ENCODE results near the gene ATP6V0C.

Gene ATP6V0C

DNA sequence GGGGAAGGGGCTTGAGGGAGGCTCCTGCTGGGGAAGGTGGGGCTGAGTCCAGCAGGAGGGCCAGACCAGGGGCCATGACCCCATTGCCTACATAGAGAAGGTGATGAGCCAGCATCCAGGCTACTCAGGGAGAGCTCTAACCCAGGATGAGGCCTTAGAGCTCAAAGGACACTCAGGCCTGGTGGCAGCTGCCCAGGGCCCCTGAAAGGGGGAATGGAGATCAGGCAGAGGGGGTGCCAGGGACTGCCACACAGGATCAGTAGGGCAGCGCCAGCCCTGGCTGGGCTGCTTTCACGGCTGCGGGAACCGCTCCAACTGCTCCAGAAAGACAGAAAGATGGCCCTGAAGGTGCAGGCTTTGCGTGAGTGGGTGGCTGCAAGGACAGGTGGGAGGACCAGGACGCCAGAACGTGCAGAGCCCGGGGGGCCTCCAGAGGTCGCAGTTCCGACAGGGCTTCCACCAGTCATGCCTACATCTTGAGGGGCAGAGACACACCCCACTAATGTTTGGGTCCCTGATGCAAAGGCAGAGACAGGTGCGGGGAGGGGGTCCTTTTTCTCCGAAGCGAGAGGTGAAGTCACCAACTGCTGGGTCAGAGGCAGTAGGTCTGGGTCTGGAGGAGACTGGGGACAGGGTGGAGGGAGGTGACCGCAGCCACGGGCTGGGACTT, 882 bp upstream of the ATP6V0C start:
- DNase-seq: no peak

DNA sequence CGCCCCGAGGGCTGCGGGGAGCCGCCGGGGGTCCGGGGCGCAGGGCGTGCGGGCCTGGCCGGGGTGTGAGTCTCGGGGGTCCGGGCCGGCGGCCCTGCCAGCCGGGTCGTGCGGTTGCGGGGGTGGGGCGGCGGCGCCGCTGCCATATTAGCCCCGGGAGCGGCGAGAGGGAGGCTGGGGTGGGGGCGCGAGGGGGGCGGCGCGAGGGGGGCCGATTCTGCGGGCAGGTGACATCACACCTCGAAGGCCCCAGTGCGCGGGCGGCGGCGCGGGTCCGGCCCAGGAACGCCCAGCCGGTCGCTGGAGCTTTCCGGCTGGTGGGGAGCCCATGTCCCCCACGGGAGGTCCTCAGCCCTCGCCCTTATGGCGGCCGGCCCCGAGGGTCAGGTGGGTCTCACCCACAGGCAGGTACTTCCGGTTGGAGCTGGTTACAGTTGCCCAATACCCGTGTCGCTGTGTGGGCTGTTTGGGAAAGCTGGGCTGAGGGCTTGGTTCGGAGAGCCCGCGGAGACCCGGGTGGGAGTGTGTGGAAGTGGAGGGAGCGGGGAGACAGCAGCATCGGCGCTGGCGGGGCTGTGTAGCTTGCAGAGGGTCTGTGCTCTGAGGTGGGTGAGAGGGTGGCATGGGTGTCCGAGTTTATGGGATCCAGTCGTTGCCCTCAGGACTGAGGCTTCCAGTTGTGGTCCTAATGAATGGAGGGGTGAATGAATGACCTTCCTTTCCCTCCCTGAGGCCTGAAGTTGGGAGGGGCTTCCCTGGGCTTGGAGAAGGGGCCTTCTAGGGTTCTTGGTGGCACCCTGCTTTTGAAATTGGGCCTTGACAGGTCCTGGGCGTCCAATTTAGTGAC, 804 bp downstream of the ATP6V0C start:
- no peak for DNase-seq

DNA sequence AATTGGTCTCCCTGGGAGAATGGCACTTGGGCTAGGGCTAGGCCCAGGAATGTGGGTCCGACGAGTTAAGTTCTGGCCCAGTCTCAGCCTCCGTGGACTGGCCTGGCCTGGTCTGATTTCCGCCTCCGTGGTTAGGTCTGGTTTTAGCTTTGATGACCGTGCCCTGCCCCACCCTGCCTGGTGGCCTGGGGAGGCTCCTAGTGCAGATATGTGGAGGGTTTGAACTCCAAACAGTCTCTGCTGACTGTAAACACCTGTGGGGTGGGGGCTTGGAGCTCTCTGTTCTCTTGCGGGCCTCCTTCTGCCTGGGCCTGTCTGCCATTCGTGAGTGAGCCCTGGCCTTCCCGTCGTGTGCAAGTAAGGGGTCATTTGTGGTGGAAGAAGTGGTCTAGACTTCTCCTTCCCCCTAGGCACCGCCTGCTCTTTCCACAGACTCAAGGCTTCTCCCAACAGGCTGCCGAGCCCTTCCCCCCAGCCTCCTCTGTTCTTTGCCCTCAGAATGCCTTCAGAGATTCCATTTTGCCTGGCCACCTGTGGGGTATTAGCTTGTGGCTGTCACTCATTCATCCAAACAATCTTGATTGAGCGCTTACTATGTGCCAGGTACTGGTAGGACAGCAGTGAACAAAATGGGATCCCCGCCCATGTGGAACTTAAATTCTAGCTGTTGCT, 1.6 kb downstream of the ATP6V0C start:
- DNase-seq: no peak

DNA sequence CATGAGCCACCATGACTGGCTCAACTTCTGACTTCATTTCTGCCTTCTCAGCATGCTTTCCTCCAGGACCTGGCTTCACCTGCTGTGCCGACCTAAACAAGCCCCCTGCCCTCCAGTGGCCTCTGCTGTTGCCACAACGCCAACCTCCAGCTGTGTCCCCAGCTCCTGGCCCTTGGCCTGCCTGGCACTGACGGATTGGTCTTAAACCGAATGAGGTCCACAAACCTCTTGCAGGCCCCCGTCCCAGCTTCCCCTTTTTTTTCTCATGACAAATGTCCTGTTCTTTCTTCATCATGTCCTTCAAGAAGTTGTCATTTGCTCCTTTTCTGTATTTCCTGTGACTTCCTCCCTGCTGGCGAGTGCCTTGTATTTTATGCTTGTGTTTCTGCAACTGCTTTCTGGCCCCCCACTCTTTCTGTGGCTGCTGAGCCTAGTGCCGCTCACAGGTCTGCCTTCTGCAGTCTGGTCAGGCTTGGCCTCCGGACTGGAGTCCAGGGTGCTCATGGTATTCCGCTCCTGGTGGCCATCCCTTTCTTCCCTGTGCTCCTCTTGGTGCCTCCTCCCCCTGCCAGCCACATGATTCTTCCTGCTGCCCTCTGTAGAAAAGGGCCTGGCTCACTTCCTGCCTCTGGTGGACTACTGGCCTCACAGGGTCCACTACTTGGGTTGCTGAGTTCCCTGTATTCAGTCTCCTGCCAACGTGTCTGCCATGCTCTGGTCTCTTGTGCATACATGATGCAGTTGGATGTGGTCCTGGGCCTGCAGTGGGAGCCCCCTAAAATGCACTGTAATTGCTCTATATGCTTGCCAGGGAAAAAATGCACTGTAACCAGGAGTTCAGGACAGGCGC, 2.9 kb downstream of the ATP6V0C start:
- DNase-seq: no peak

DNA sequence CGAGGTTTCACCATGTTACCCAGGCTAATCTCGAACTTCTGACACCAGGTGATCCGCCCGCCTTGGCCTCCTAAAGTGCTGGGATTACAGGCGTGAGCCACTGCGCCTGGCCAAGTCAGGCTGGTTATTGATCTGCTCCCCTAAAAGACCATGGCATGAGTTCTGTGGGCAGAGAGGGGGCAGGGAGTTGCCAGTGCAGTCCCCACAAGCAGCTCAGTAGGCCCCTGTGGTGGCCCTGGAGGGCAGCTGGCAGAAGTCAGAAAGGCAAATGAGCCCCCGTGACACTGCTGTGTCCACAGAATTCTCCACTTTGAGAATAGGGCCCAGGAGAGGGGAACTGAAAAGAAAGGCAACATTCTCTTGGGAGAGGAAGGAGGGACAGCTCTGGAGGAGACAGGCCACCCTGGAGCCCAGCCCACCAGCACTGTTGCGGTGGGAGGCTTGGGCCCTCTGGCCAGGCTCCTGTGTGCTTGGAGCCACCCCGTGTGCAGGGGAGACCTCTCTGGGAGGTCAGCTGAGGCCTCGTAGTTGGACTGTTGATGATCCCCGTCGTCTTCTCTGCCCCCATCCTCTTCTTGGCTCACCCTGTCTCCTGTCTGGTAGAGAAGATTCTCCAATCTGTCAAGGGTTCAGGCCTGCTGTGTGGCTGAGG, 4.3 kb downstream of the ATP6V0C start:
- no peak for DNase-seq

DNA sequence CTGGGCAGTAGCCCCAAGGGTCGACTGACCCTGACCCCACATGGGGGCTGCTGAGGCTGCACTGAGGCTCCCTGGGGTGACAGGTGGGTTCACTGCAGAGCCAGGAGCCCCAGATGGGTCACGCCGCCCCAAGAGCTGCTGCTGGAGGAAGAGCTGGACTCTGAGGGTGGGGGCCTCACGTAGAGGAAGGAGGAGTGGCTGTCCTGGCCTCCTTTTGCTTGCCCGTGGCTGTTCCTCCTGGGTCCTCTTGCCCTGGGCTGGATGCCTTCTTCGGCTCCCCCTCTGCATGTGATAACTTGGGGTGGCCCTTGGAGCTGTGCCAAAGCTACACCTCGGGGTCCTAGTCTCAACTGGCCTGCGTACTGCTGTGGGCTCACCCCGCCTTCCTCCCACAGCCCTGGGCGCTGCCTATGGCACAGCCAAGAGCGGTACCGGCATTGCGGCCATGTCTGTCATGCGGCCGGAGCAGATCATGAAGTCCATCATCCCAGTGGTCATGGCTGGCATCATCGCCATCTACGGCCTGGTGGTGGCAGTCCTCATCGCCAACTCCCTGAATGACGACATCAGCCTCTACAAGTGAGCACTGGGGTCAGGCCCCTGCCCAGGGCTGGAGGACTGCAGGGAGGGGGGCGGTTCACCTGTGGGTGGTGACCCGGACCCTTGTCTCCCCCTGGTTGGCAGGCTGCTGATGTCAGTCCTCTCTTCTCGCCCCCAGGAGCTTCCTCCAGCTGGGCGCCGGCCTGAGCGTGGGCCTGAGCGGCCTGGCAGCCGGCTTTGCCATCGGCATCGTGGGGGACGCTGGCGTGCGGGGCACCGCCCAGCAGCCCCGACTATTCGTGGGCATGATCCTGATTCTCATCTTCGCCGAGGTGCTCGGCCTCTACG, 5.3 kb downstream of the ATP6V0C start:
- no peak for DNase-seq

DNA sequence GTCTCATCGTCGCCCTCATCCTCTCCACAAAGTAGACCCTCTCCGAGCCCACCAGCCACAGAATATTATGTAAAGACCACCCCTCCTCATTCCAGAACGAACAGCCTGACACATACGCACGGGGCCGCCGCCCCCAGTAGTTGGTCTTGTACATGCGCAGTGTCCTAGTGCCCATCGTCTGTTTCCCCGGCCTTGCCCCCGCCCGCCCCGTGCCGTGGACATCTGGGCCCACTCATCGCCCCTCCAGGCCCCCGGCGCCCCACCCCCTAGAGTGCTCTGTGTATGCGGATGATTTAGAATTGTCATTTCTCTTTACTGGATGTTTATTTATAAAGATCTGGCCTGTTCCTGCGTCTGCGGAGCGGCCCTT, 5.9 kb downstream of the ATP6V0C start:
- DNase-seq: no peak

DNA sequence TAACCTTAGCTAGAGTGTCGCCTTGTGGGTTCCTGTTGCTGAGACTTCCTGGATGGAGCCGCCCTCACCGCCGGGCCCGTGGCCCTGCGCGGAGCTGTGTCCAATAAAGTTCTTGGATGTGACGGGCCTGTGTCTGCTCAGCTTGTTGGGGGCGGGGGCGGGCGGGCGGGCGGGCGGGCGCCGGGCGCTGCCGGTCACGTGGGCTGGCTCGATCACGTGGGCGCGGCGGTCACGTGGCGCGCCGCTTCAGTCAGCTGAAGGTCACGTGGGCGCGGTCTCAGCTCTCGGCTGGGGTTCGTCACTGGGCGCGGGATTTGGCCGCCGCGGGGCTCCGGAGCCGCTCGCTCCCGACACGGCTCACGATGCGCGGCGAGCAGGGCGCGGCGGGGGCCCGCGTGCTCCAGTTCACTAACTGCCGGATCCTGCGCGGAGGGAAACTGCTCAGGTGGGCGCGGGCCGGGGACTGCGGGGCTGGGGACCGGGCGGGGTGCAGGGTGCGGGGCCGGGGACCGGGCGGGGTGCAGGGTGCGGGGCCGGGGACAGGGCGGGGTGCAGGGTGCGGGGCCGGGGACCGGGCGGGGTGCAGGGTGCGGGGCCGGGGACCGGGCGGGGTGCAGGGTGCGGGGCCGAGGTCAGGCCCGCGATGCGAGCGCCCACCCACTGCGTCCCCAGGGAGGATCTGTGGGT, 6.5 kb downstream of the ATP6V0C start, which contains the start of gene AMDHD2:
AMDHD2 (plus strand) TSS at position 275 of the 687 bp plus-strand sequence; CDS start at position 363, 88 bp downstream.
- DNase-seq: no peak

DNA sequence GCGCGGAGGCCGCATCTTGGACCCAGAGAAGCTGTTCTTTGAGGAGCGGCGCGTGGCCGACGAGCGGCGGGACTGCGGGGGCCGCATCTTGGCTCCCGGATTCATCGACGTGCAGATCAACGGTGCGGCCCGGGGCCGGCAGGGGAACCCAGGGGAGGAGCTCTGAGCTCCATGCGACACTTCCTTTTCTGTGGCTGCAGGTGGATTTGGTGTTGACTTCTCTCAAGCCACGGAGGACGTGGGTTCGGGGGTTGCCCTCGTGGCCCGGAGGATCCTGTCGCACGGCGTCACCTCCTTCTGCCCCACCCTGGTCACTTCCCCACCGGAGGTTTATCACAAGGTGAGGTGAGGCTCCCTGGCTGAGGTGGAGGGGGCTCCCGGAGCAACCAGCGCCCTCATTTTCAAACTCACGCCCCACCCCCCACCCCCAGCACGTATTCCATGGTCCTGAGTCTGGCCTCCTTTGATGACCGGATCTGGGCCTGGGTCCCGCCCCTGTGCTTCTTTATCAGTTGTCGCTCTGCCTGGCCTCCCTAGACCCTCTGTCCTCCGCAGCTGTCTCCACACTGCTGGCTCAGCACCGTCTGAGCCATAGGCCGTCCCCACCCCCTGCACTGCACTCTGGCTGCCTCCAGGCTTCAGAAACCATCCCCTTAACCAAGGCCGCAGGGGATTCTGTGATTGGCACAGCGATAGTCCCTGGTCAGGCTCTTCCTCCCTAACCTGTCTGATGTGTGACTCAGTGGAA, 7.2 kb downstream of the ATP6V0C start:
- DNase-seq: no peak

DNA sequence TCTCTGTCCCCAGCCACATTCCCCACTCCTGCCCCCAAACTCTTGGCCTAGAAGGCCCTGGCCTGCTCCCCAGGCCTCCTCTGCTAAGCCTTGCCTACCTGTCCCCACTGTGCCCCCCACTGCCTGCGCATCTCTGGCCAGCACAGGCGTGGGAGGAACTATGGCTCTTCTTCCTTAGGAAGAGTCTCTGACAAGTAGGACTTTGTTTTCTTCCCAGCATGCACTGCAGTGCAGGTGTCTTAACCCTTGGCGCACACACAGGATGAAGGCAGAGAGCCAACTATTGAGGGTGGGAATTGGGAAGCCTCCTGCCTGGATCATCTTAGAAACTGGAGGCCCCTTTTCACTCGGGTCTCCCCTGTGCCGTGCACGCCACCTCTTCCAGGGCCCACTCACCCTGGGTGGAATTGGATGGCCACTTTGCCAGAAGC, 10.1 kb downstream of the ATP6V0C start:
- DNase-seq: no peak

DNA sequence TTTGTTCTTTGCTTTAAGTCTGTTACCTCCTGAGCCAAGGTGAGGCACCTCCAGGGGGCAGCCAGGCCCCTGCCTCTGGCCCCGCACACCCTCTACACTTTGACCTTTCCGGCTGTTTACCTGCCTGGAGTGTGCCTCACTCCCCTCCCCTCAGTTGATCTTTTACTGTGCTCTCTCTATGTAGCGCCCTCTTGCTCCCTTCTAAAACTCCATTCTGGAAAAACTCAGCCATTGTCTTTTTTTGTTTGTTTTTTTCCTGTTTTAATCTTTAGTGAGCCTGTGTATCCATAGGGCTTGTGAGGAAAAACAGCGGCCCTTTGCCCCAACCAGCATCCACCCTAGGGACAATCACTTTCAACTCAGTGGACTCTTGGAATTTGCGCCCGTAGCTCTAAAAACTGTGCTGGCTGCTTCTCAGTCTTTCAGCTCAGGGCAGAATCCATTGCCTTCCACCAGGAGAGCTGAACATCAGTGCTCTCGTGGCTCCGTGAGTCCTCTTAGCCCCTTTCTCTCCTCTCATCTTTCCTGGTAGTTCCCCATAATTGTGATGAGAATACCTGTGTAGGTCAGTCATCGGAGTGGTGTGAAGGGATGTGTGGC, 10.7 kb downstream of the ATP6V0C start:
- no peak for DNase-seq

DNA sequence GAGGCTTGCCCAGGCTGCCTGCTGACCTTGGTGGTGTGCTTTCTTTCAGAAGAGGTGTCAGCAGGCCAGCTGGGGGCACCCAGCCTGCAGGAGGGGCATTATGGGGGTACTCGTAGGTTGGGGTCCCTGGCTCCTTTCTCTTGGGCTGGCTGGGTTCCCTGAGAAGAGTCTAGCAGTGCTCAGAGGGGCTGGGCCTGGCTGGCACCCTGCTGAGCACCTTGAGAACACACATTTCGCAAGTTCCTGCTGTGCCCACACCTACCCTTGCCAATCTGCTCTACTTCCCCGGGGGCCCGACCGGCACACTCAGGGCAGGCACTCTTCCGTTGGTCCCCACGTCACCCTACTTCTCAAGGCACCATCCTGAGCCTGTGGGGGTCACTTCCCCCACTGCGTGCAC, 12.4 kb downstream of the ATP6V0C start:
- DNase-seq: no peak

DNA sequence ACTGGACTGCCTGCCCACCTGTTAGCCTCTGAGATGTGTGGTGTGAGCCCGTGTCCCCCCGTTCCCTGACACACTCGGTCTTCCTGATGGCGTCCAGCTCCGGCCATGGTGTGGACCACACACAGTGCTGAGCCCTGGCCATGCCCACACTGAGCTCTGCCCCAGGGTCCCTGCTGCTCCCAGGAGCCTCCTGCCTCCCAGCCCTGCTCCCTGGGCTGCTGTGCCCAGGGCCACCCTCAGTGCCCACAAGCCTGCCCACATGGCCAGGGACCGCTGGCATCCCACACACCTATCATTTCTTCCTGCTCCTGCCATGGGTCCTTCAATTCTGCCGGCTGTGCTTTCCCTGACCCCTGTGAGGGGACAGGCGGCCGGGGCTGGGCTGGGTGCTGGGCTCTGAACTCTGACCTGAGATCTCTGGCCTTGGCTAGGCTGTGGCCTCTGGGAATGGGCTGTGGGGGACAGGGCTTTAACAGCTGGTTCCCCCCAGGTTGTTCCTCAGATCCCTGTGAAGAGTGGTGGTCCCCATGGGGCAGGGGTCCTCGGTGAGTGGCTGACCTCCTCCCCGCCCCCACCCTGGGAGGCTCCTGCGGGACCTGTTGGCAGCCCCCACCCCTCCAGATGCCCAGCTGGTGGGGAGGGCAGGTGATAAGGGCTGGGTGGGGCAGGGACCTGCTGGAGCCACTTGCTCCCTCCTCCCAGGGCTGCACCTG, 13.5 kb downstream of the ATP6V0C start:
- no peak for DNase-seq

DNA sequence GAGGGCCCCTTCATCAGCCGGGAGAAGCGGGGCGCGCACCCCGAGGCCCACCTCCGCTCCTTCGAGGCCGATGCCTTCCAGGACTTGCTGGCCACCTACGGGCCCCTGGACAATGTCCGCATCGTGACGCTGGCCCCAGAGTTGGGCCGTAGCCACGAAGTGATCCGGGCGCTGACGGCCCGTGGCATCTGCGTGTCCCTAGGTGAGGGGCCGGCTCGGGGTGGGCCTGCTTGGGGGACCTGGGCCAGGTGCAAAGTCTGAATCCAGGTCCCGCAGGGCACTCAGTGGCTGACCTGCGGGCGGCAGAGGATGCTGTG, 14.0 kb downstream of the ATP6V0C start:
- DNase-seq: no peak

DNA sequence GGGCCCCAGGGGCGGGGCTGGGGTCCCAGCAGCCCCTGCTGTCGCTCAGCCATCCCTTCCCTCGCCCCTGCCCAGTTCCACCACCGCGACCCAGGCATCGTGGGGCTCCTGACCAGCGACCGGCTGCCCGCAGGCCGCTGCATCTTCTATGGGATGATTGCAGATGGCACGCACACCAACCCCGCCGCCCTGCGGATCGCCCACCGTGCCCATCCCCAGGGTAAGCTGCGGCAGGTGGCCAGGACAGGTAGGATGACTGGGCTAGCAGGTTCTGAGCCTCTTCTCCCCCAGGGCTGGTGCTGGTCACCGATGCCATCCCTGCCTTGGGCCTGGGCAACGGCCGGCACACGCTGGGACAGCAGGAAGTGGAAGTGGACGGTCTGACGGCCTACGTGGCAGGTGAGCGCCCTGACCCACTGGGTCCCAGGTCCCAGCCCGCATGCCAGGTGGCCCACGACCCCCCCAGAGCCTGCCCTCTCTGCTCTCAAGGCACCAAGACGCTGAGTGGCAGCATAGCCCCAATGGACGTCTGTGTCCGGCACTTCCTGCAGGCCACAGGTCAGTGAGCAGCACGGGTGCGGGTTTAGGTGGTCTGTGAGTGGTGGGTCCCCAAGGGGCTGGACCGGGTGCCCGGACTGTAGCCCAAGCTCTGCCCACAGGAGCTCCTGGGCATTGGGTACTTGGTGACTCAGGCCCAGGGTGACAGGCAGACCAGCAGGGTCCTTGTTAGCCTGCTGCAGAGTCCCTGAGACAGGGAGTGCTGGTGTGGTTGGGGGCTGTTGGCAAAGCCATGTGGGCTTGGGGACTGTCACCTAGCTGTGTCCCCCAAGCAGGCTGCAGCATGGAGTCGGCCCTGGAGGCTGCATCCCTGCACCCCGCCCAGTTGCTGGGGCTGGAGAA, 14.7 kb downstream of the ATP6V0C start:
- DNase-seq: no peak

DNA sequence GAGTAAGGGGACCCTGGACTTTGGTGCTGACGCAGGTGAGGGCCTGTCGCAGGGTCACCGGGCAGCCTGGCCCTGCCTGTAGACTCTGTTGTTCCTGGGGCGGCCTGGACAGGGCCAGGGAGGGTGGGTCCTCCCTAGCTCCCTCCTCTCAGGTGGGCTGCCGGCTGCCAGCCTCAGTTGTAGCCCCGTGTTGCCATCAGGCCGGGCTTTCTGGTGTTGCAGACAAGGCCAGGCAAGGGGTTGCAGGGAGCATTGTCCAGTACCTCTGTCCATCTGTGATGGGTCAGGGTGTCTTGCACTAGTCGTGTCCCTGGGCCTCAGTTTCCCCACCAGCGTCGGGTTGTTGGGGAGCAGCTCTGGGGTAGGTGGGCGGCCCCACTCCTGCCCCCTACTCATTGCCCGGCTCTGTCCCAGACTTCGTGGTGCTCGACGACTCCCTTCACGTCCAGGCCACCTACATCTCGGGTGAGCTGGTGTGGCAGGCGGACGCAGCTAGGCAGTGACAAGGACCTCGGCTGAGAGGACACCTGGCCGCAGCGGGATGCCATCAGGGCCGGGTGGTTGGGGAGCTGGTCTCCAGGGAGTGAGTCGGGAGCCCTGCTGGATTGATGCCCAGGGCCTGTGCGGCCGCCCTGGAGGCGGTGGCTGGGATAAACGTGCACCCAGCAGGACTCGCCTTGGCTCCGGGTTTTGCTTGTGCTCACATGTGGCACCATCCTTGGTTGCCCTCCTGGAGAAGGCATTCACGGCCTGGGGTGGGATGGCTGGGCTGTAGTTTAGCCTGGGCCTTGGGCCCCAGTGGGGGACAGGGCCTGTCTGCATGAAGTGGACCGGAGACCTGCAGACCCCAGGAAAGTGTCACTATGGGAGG, 15.5 kb downstream of the ATP6V0C start:
- DNase-seq: no peak
